Islet precursor cell (in vitro differentiated cells): Measurements from ENCODE around the gene DLD.
"Not testable (repeated sequence)": the region's sequence is repeated elsewhere in the genome, so short reads cannot be mapped to it uniquely, and the experiment has no call there.

ENCODE experiments used
- DNase-seq: peaks from one replicate; pipeline ENCODE4 v3.0.0-alpha.2; 2018

The DLD gene

DNA sequence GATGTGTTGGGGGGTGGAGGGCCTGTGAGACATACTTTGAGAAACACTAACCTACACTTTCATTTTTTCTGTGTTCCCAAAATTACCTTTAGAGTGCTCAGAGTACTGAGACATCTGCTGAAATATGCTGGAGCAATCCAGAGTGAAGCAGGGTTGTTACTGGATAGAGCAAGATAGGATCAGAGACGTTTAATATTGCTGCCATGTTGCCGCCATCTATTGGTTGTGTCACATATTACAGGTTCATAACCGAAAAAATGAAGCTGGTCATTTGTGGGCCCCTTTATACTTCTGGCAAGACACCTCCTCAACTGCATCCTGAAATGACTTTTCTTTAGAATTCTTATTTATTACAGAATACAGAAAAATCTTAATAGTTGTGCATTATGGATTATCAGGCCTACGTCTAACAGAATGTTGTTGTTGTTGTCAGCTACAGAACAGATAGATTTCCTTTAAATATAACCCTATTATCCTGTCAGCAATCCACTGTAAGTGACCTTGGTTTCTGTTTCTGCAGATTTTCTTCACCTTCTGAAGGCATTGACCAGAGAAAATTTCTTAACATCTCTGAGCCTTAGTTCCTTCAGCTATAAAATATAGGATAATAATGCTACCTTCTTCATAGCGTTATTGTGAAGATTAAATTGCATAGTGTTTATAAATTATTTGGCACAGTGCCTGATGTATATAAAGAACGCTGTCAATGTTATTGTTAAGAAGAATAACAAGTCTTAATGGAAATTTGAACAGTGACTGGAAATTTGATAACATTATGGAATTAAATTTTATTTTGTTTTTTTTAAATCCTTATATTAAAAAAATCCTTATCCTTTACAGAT is 16.2 kb upstream of the DLD start:
- DNase-seq = peak; percentile 61

DNA sequence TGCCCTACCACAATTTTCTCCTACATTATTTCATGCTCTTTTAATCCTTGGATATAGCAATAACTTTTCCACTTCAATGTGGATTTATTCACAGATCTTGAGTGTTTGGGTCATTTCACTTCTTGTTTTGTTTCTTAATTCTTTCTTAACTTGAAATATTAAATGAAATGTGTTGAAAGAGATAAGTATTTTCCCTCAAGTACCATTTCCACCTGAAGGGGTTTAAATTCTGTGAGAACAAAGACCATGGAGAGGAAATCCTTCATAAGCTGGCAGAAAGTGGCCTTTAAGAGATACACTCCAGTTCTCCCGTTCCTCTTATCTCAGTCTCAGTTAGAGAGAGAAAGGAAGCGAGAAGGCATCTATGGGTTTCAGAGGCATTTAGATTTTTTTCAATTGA is 14.1 kb upstream of the DLD start:
- DNase-seq = no peak

DNA sequence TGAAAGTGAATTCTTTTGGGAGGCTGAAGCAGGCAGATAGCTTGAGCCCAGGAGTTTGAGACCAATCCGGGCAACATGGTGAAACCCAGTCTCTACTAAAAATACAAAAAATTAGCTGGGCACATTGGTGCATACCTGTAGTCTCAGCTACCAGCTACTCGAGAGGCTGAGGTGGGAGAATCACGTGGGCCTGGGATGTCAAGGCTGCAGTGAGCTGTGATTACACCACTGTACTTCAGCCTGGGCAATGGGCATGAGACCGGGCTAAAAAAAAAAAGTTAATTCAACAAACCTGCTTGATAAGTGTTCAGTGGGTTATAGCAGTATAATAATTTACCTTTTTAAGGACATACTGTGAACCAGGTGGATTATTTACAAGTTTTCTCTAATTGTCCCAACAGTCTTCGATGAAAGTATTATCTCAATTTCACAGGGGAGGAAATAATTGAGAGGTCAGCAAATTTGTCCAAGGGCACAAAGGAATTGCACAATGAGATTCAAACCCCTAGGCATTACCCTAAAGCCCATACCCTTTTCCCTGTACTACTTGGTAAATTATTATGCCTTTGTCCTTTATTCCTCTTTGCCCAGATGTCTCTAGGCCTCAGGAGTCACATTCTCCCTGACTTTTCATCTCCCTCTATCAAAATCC is 13.1 kb upstream of the DLD start:
- no peak for DNase-seq

DNA sequence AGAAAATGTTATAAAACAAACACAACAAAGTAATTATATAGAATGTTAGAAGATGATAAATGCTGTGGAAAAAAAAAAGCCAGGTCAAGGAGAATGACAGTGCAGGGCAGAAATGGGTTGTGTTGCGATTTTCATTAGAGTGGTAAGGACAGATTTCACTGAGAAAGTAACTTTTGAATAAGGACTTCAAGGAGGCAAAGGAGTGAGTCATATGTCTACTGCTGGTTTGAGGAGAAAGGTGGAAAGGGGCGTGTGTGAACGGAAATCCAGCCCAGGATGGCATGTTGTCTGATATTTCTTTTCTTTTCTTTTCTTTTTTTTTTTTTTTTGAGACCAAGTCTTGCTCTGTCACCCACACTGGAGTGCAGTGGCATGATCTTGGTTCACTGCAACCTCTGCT is 12.3 kb upstream of the DLD start:
- DNase-seq = no peak

DNA sequence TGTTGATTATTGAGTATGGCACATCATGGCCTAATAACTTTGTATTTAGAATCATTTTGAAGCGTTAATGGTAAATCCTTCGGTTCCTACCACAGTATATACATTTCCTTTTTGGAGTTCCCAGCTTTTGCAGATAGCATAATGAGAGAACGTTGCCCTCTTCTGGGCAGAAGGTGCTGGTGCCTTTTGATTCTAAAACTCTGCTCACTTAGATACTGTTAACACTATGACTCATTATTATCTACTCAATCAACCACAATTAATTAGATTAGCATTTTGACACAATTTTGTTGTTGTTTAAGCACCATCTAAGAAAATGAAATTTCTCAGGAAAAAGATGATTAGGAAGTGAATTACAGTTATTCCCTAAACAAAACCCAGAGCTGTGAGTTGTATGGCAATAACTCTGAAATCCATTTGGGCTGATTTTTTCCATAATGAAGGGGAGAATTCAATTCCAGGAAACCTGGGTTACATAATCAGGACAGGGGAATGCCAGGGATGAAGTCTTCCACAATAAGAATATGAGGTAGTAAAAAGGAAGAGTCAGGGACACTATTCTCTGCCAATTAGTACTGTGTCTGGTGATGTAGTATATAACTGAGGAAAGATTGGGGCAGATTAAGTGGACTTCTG is 11.5 kb upstream of the DLD start:
- DNase-seq = no peak

DNA sequence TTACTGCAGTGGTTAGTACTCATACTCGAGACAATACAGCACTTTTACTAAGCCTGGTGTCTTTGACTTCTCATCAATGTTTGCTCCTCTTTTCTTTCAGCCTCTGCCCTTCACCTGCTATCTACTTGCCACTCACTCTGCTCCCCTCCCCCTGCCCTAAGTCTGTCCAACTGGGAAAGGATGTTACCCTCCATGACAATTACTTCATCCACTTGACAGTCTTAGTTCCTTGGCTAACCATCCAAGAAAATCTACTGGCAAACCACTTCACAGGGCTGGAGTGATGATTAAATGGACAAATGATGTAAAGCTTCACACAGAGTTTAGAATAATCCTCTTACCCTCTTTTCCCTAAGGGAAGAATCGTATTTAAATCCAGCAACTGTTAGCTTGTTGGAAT is 8.2 kb upstream of the DLD start:
- DNase-seq = no peak

DNA sequence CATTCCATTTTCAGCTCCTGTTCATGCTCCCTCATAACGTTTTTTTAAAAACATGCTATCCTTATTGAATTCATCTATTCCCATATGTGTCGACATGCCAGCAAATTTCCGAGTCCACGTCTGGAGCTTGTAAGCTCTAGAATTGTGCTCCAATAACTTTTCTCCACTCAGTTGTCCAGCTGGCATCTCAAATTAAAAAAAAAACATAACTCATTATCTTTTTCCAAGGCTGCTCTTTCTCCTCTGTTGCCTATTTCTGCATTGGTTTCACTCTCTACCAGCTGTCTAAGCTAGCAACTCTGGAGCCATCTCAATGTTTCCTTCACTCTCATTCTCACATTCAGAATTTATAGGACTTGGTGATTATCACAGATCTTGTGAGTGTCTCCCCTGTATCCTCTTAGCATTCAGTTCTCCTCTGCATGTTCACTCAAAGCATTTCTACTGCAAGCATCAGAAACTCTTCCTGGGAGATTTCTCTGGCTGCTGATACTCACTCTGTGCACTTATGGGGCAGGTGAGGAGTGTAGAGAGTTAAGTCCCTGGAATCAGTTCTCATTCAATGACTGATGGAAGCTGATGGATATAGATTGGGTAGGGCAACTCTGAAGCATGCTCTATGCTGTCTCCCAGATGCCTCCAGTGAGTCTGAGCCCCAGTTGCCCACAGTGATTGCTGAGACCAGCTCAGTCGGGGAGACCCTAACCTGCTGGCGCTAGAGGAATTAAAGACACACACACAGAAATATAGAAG is 6.7 kb upstream of the DLD start:
- no peak for DNase-seq

DNA sequence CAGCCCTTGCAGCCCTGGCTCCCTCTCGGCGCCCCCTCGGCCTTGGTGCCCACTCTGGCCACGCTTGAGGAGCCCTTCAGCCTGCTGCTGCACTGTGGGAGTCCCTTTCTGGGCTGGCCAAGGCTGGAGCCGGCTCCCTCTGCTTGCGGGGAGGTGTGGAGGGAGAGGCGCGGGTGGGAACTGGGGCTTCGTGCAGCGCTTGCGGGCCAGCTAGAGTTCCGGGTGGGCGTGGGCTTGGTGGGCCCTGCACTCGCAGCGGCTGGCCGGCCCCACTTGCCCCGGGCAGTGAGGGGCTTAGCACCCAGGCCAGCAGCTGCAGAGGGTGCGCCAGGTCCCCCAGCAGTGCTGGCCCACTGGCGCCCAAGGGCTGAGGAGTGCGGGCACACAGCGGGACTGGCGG is 3.2 kb upstream of the DLD start:
- DNase-seq = not testable (repeated sequence)

DNA sequence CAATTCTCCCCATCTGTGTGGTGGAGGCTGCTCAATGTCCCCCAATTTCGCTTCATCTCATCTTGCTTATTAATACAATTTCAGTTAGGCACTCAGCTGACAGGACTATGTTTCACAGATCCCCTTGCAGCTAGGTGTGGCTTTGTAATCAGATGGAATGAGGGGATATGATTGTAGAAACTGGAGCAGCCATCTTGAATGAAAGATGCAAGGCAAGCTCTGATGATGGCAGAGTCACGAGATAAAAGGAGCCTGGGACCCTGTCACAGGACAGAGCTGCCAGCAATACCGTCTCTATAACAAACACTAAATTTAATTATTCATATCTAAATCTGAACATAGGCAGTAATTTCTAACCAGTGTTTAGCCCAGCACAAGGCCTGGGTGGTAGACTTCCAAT is 991 bp upstream of the DLD start:
- DNase-seq = no peak

DNA sequence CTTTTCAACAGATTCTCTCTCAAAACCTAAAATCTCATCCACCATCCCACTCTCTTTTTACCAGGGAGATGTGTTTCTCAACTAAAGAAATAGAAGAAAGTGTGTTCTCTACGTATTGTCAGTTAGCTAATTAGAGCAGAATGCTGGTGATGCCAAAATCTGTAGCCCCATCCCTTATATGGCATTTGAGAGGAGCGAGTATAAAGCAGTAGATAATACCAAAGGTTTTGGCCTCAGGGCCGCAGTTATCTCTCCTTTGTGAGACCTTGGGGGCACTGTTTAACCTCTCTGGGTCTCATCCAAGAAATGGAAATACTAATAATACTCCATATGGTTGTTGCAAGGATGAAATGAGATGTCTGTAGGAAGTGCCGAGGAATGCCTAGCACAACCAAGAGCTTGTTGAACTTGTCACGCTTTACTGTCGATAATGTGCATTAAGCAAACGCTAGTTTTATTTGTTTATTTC is 456 bp upstream of the DLD start:
- DNase-seq = no peak

DNA sequence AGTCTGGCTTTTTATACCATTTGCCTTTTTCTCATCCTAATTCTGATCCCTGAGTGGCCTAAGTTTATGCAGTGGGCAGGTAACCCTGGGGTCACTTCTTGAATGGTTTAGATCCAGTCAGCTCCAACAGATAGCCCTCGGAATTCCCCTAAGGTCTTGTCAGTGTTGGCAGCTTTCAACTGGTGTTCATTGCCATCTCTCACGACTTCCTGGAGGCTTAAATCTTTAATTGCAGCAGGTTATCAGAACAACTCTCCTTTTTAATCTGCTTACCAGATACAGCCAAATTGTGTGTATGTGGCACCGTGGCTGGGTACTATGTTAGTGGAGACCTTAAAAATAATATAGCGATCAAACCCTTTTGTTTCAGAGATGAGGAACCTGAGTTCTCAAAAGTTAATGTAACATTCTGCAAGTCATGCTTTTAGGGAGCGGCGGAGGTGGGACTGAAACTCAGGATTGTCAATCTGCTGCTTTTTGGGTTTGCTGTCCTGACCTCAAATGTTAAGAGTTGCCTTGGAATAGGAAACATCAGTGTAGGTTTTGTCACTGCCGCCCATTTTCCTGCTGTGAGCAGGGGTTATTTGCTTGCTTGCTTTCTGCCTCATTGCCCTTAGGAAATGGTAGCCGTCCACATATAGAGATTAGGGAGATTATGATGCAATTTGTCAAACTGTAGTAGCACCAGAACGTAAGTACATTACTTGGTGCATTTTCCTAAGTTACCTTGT is 818 bp downstream of the DLD start:
- DNase-seq = no peak

DNA sequence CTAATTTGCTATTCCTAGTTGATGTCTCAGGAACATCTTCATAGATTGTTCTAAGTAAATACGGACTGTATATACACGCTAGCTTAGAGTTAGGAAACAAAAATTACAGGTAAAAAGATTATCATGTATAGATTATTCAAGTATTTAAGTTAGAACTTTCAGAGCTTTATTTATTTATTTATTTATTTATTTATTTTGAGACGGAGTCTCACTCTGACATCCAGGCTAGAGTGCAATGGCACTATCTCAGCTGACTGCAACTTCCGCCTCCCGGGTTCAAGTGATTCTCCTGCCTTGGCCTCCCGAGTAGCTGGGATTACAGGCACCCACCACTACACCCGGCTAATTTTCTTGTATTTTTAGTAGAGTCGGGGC is 1.4 kb downstream of the DLD start:
- not testable (repeated sequence) for DNase-seq

DNA sequence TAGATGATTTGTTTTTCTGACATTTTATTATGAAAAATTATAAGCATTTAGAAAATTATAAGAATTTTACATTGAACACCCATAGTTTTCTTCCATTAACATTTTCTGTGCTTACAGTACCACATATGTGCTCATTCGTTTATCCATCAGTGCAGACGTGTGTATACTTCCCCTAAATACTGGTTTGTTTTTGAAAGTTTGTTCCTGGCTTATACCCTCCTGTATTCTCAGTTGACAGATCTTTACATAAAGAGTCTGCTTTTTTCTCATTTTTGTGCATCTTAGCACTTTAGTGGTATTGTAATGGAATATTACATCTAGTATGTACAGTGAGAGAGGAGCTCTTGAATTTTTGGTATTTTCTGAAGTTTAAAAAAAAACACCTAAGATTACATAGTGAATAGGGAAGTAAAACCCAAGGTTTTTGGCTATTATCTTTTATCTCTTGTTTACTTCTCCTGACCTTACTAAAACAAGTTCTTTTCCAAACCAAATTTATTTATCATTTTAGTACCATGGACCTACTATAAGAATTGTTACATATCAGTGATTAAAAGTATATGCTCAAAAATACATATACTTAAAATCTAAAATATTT is 8.1 kb downstream of the DLD start:
- DNase-seq = no peak

DNA sequence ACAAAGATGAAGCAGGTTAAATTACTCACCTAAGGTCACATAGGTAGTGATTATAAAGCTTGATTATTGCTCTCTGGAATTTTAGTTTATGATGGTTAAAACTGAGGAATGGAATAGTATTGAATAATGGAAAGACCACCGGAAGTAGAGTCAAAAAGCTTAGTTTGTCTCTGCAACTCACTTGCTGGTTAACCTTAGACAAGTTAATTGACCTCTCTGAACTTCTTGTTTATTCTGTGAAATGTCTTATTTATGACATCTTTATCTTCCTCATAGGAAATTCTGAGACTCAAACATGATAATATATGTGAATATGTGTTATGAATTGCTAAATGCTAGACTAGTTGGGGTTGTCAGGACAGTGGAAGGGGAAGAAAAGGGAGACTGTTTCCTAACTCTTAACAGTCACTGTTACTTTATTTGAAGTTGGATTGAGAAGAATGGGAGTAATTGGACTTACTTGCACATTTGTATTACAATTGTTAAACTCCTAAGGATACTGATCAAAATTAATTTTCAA is 9.6 kb downstream of the DLD start:
- no peak for DNase-seq

DNA sequence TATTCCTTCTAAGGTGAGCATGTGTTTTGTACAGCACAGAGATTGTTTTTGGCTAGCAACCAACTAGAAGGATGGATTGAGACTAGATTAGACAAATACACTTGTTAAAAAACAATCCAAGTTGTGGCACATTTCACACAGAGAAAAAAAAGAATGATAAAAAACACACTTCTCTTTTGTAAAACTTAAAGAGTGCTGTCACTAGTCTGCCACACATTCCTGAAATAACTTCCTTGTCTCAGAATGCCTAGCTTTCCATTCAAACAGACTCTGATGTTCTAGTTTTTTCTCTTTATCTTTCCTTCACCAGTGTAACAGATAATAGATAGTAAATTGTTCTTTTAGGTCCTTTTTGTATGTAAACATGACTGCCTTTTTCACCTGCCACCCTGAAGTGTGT is 11.4 kb downstream of the DLD start:
- DNase-seq = no peak

DNA sequence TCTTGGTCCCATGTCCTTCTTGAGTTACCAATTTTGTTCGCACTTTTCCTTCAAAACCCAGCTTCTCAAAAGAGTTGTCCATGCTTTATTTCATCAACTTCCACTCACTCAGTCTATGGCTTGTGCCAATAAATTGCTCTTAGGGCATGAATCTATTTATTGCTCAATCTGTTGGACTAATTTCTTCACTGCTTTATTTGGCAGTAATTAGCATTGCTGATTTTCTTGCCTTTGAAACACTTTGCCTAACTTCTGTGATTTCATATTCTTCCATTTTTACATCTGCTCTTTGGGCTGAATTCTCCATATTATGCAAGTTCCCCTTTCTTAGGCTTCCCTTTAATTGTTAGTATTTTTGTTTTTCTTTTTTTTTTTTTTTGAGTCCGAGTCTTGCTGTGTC is 16.8 kb downstream of the DLD start:
- DNase-seq = no peak

DNA sequence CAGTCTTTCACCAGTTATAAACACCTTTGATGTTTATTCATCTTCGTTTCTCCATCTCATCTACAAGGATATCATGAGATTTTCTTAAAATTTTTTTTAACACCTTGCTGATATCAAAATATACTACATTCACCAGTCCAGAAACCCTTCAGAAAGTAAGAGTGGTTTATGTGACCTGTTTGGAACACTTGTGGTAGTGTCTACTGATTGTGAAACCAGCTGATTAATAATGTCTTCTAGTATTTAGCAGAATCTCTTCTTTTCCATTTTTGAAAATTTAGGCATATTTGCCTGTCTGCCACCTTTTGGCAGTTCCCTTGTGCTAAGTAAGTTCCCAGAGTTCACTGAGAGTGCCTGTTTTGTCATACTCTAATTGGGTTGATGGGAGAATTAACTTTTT is 18.5 kb downstream of the DLD start:
- no peak for DNase-seq

DNA sequence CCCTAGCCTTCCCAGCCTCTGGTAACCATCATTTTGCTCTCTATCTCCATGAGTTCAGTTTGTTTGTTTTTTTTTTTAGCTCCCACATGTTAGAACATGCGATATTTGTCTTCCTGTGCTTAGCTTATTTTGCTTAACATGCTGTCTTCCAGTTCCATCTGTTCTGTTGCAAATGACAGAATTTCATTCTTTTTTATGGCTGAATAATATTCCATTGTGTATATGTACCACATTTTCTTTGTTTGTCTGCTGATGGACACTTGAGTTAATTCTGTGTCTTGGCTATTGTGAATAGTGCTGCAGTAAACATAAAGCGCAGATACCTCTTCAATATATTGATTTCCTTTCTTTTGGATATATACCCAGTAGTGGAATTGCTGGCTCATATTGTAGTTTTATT is 21.0 kb downstream of the DLD start:
- no peak for DNase-seq

DNA sequence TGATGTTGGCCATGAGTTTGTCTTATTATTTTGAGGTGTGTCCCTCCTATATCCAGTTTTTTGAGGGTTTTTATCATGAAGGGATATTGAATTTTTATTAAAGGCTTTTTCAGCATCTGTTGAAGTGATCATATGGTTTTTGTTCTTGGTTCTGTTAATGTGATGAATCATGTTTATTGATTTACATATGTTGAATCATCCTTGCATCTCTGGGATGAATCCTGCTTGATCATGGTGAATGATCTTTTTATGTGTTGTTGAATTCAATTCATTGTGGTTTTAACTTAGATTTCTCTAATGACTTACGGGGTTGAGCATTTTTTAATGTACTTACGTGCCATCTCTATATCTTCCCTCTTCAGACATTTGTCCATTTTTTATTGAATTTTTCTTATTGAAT is 22.9 kb downstream of the DLD start:
- DNase-seq = no peak

DNA sequence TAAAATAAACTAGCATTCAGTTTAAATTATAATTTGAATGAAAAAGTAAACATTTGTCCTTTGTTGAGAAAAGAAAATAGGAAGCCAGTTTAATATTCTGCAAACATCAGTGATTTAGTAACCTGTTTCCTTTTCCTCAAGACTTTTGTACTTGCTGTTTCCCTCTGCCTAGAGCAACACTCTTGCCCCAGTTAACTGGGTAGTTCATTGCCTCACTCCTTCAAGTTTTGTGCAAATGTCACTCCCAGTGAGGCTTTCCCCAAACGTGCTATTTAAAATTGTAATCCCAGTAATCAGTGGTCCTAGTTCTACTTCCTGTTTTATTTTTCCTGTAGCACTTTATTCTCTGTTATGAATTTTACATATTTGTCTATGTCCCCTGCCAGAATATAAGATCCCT is 23.8 kb downstream of the DLD start:
- DNase-seq = no peak

DNA sequence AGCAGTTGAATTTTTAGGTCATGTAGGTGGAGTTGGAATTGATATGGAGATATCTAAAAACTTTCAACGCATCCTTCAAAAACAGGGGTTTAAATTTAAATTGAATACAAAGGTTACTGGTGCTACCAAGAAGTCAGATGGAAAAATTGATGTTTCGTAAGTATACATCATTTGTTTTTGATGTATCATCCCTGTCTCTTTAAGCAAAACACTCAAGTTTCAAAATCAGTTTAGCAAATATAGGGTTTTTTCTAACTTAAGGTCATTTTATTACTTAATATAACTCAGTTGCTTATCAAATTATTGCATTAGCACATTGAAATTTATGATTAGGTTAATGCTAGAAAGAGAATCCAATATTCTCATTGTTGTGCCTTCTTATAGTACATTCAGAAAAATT is 24.6 kb downstream of the DLD start:
- no peak for DNase-seq
